Retinal pigment epithelial cell (primary cell): ENCODE results near the gene PRDM16.

Experiments used
- DNase-seq: peaks from one replicate; pipeline ENCODE4 v3.0.0-alpha.2; 2010; ENCODE audit warnings: low read depth
- H3K4me3 ChIP-seq: 2 replicates; pipeline ENCODE4 v1.5.1; 2011; ENCODE audit warnings: mild to moderate bottlenecking, low read length, control low read depth, moderate library complexity
- TF ChIP-seq, protein P1 (sequence below): conservative IDR thresholded peaks from 2 replicates; pipeline ENCODE4 v1.5.1; 2011; ENCODE audit warnings: low read depth, low read length, control low read depth, inconsistent platforms

The PRDM16 gene

DNA sequence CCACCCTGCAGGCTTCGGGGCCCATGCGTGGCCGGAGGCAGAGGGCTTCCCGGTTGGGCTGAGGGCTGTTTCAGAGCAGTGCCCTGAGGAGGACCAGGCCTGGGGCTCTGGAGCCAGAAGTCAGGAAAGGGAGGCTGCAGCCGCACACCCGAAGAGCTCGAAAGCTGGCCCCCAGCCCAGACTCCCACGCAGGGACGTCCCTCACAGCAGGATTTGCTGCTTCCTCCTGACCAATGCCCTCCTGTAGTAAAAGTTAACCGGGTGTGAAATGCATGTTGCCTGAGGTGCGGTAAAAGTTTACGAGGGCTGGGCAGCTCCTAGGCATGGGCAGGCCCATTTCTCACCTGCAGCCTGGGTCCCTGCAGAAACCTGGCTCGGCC lies 283.9 kb downstream of the PRDM16 start:
- no peak for DNase-seq
- H3K4me3 ChIP-seq: no peak overlapping the region
- TF ChIP-seq, protein P1, sequence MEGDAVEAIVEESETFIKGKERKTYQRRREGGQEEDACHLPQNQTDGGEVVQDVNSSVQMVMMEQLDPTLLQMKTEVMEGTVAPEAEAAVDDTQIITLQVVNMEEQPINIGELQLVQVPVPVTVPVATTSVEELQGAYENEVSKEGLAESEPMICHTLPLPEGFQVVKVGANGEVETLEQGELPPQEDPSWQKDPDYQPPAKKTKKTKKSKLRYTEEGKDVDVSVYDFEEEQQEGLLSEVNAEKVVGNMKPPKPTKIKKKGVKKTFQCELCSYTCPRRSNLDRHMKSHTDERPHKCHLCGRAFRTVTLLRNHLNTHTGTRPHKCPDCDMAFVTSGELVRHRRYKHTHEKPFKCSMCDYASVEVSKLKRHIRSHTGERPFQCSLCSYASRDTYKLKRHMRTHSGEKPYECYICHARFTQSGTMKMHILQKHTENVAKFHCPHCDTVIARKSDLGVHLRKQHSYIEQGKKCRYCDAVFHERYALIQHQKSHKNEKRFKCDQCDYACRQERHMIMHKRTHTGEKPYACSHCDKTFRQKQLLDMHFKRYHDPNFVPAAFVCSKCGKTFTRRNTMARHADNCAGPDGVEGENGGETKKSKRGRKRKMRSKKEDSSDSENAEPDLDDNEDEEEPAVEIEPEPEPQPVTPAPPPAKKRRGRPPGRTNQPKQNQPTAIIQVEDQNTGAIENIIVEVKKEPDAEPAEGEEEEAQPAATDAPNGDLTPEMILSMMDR: no peak

DNA sequence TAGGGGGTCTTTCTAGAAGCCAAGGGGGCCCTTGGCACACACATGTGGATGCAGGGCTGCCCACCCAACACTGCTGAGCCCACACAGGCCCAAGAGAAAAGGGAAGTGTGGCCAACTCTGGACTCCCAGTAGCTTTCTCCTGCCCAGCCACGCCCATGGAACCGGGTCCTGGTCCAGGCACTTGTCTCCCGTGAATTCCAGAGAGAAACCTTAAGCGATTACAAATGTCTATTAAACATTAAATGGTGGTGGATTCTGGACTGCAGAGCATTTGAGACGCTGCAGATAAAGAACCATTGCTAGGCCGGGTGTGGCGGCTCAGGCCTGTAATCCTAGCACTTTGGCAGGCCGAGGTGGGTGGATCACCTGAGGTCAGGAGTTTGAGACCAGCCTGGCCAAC lies 284.9 kb downstream of the PRDM16 start:
- TF ChIP-seq, protein P1: no peak
- no peak overlapping the region for H3K4me3 ChIP-seq
- no peak for DNase-seq

- H3K4me3 ChIP-seq: no peak overlapping the region
- no peak for DNase-seq
- TF ChIP-seq, protein P1: no peak
These were observed 286.1 kb downstream of the PRDM16 start for GRCh38 chr1:3355089-3355488.

- DNase-seq: no peak
- H3K4me3 ChIP-seq: no peak overlapping the region
- TF ChIP-seq, protein P1: no peak
These were observed 287.2 kb downstream of the PRDM16 start for GRCh38 chr1:3355894-3356826.

- DNase-seq: no peak
- TF ChIP-seq, protein P1: no peak
- no peak overlapping the region for H3K4me3 ChIP-seq
These were observed 287.9 kb downstream of the PRDM16 start for GRCh38 chr1:3356827-3357460.

DNA sequence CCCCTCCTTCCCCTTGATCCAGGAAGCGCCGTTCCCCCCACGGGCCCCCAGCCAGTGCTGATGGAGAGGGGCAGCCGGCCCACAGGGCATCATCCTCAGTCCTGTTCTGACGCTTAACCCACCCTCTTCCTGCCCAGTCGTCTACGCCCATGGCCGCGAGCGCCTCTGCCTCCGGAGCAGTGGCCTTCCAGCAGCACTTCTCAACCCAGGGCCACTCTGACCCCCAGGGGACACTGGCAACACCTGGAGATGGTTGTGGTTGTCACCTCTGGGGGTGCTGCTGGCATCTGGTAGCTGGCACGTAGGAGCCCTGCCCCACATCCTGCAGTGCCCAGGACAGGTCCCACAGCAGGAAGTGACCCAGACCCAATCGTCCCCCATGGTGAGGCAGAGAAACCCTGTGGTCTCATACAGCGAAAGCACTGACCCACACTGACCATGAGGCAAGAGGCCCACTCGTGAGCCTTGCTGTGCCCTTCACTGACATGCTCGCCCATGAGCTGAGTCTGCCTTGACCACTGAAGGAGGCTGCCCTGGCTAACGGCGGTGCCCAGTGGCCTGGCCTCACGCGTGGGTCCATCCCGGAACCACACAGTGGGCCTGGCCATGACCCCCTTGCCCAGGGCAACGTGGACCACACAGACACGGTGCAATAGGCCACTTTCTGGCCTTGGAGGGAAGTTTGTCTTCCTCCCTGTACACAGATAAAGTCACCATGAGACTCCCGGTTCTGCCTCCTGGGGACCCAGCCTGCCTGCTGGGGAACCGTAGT lies 288.7 kb downstream of the PRDM16 start:
- no peak for DNase-seq
- H3K4me3 ChIP-seq: no peak overlapping the region
- TF ChIP-seq, protein P1: no peak
